ENCODE results near the gene LUC7L3. TPM values are rescaled to one million over a fixed set of nuclear protein-coding genes. Genes with fewer than 3 reads are reported as not detected.

The LUC7L3 gene
- total and polyA plus RNA-seq, 2 experiments from 2014 or later, result 69.3 to 501 TPM

DNA sequence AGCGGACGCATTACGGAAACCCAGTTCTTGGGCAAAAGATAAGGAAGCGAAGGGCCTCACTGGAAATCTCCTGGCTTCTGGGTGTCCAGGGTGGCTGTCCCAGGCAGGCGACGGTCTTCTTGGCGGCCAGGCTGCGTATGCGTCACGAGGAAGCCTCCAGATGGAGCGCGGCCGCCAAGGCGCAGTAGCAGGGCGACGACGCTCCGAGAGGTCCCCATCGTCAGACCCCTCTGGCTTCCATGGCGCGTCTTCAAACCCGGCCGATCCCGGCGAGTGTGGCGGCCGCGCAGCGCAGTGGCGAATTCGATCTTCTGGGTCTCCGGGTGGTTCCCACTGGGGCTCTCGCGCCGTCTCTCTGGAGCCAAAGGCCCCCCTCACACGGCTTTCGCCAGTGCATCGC is 61.8 kb downstream of the LUC7L3 start:
- H3K36me3 Mint-ChIP-seq (ENCODE audit: low read depth), result no peaks in the 10 kb centered on the region
- H3K9me2 ChIP-seq (ENCODE audit: insufficient read depth), result no peaks in the 10 kb centered on the region
- no peak overlapping the region for H3K4me3 ChIP-seq
- H2AFZ ChIP-seq, result 0 out of 2 replicates have a peak overlapping the region, but pooled peaks have one; percentile 69
- H3K79me2 ChIP-seq (replicated peaks; ENCODE audit: insufficient read depth), result no peaks in the 10 kb centered on the region
- H4K20me1 ChIP-seq (replicated peaks; ENCODE audit: insufficient read depth), result no peaks in the 10 kb centered on the region
- no peaks in the 10 kb centered on the region for H3K9me3 Mint-ChIP-seq
- H3K27me3 Mint-ChIP-seq (ENCODE audit: insufficient read depth, low read depth, poor library complexity), result peaks cover 7% of the 10 kb centered on the region
- no peaks in the 10 kb centered on the region for H3K27me3 ChIP-seq (ENCODE audit: insufficient read depth)
- no peak for DNase-seq (ENCODE audit: low spot score)
- H3K36me3 ChIP-seq (ENCODE audit: insufficient read depth), result no peaks in the 10 kb centered on the region
- TF ChIP-seq ZNF114 (CRISPR knock-in tag; IDR thresholded peaks at IDR 0.05) (no peak), POLR2AphosphoS5 (IDR thresholded peaks at IDR 0.05; ENCODE audit: low read depth) (no peak), JUNB (IDR thresholded peaks at IDR 0.05; ENCODE audit: unreplicated experiment) (no peak), STAT1 (IDR thresholded peaks at IDR 0.05; ENCODE audit: unreplicated experiment) (no peak), EZH2 (IDR thresholded peaks at IDR 0.05; ENCODE audit: low read depth, unreplicated experiment) (no peak), NANOG (IDR thresholded peaks at IDR 0.05; ENCODE audit: borderline replicate concordance) (no peak), ZNF462 (CRISPR knock-in tag; IDR thresholded peaks at IDR 0.05) (no peak), REST (IDR thresholded peaks at IDR 0.05; ENCODE audit: unreplicated experiment) (no peak), ZNF331 (CRISPR knock-in tag; IDR thresholded peaks at IDR 0.05; ENCODE audit: low read depth) (no peak)
- TF ChIP-seq, protein P1, sequence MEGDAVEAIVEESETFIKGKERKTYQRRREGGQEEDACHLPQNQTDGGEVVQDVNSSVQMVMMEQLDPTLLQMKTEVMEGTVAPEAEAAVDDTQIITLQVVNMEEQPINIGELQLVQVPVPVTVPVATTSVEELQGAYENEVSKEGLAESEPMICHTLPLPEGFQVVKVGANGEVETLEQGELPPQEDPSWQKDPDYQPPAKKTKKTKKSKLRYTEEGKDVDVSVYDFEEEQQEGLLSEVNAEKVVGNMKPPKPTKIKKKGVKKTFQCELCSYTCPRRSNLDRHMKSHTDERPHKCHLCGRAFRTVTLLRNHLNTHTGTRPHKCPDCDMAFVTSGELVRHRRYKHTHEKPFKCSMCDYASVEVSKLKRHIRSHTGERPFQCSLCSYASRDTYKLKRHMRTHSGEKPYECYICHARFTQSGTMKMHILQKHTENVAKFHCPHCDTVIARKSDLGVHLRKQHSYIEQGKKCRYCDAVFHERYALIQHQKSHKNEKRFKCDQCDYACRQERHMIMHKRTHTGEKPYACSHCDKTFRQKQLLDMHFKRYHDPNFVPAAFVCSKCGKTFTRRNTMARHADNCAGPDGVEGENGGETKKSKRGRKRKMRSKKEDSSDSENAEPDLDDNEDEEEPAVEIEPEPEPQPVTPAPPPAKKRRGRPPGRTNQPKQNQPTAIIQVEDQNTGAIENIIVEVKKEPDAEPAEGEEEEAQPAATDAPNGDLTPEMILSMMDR (conservative IDR thresholded peaks at IDR 0.05; ENCODE audit: low read depth in 2 of 2), result no peak
- TF ChIP-seq, protein P2, sequence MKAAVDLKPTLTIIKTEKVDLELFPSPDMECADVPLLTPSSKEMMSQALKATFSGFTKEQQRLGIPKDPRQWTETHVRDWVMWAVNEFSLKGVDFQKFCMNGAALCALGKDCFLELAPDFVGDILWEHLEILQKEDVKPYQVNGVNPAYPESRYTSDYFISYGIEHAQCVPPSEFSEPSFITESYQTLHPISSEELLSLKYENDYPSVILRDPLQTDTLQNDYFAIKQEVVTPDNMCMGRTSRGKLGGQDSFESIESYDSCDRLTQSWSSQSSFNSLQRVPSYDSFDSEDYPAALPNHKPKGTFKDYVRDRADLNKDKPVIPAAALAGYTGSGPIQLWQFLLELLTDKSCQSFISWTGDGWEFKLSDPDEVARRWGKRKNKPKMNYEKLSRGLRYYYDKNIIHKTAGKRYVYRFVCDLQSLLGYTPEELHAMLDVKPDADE (IDR thresholded peaks at IDR 0.05), result no peak
- peaks cover 2% of the 10 kb centered on the region; the same call in 2 of the 3 replicates for H3K4me1 Mint-ChIP-seq
- no peak overlapping the region for H3K27ac Mint-ChIP-seq
- no peak overlapping the region for H3K4me3 Mint-ChIP-seq
- H3K4me1 ChIP-seq (ENCODE audit: insufficient read depth), result no peaks in the 10 kb centered on the region
- H3K4me2 ChIP-seq, result no peak overlapping the region
- ATAC-seq, result no peak
- H3F3A ChIP-seq (replicated peaks; ENCODE audit: low read depth), result no peaks in the 10 kb centered on the region
- H3K27ac ChIP-seq (ENCODE audit: low read depth), result no peak overlapping the region

Measured in GM23338 (cell line).